Stomach (tissue), 4 donors: Measurements from ENCODE around the gene SAP30L.

Experiments
- CTCF ChIP-seq, 7 experiments: fragments of 450-650 bp in 4 of 7; fragments of 200-600 bp in 3 of 7; sonication (generic) in 3 of 7; IDR thresholded peaks; one replicate each; pipeline ENCODE4 v1.5.1; 2016 to 2019; ENCODE audit warnings: antibody characterized with exemption in 7 of 7, control low read depth in 2 of 7, mild to moderate bottlenecking in 1 of 7
- EP300 ChIP-seq: sonication (generic); formaldehyde crosslinking; IDR thresholded peaks from one replicate; pipeline ENCODE4 v1.6.1; 2017; ENCODE audit warnings: antibody characterized with exemption

GRCh38 chr5:154477382-154478223, 31.8 kb downstream of the SAP30L start:
- TF ChIP-seq EP300 (no peak), CTCF (IDR thresholded peaks at IDR 0.05) (no peak)
